ENCODE data around the gene TMPRSS4.

TMPRSS4 gene

GRCh38 chr11:118136341-118136740 is 59.5 kb downstream of the TMPRSS4 start:
- no peak for TF ChIP-seq CTCF (IDR thresholded peaks at IDR 0.05)

DNA sequence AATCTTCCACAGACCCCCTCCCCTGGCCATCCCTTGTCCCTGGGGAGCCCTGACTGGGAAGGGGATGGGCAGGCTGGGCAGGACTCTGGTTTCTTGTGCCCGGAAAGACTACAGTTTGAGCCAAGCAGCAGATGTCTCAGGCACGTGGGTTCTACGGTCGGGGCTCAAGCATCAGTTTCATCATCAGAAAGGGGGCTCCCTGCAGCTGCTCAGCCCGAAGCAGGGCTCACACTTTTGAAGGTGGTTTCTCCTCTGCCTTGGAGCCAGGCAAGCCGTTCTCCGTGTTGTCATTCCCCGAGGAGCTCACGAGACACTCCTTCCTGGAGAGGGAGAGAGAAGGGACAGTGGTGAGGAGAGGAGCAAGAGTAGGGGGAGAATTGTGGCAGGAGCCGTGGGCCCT is 59.9 kb downstream of the TMPRSS4 start:
- no peak for TF ChIP-seq CTCF (IDR thresholded peaks at IDR 0.05)

GRCh38 chr11:118138839-118139420 is 62.1 kb downstream of the TMPRSS4 start:
- no peak for TF ChIP-seq CTCF (IDR thresholded peaks at IDR 0.05)

DNA sequence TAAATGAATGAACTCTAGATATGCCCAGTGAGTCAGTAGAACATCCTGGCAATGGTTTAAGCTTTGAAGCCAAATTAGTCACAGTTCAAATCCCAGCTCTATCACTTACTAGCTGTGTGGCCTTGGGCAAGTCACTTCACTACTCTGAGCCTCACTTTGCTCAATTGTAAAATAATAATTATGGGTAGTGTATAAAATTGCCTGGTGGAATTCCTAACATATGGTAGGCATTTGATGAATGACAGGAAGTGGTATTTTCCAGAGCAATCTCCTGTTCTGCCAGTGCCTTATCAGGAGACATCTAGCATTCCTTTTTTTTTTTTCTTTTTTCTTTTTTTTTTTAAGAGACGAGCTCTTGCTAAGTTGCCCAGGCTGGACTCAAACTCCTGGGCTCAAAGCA is 62.7 kb downstream of the TMPRSS4 start:
- no peak for TF ChIP-seq CTCF (IDR thresholded peaks at IDR 0.05)

DNA sequence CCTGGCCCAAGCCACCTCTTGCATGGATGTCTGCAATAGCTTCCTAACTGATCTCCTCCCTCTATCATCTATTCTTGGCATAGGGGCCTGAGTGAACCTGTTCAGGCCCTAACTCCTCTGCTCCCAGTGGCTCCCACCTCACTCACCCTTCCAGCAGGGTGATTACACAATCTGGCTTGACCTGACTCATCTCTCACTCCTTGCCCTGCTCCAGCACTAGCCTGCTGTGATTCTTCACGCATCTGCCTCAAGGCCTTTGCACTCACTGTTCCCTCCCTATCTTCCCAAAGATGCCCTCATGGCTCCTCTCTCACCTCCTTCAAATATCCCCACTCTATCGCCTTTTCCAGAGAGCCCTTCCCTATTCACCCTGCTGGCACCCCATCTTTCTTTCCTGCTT is 65.2 kb downstream of the TMPRSS4 start:
- no peak for TF ChIP-seq CTCF (IDR thresholded peaks at IDR 0.05)

GRCh38 chr11:118142809-118143208 is 65.9 kb downstream of the TMPRSS4 start:
- TF ChIP-seq CTCF (IDR thresholded peaks at IDR 0.05), result no peak

DNA sequence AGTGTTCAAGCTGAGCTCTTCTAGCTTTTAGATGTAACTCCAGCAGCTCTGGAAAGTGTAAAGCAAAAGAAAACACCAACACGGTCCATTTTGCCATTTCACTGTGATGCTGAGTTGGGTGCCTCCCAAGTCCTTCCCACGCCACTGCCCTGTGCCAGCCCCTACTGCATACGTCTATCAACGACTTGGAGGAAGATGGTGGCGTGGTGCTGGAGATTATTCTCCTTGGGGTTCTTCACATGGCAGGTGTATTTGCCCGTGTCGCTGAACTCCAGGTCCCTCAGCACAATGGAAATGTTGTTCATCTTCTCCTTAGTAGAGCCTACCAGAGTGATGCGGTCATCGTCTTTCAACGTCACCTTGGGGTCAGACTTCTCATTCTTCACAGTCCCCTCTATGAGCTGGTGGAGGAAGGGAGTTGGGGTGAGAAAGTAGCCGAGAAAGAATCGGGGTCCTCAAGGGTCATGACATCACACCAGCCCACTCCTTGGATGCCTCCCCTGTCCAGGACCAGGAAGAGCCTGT is 66.8 kb downstream of the TMPRSS4 start:
- TF ChIP-seq CTCF (IDR thresholded peaks at IDR 0.05), result no peak

Measured in LNCAP (cell line).